OCI-LY7 (cell line): ENCODE results near the gene CTTNBP2. TPM values are rescaled to one million over a fixed set of nuclear protein-coding genes. Genes with fewer than 3 reads are reported as not detected.

Experiments
- BruUV-seq: library from RNA; stranded (reverse); fragments of 400-500 nt; replicated peaks from 2 replicates; lab custom pipeline; 2021; lab: Mats Ljungman, UMichigan
- CTCF ChIA-PET: fragments of 300-600 bp; sonication (Branson Sonifier 250); formaldehyde crosslinking; loops from one replicate; lab custom pipeline; 2022; ENCODE audit warnings: antibody characterized with exemption; ENCODE audit not compliant: unreplicated experiment; lab: Charles Lee
- POLR2A ChIA-PET: fragments of 300-600 bp; sonication (Branson Sonifier 250); formaldehyde crosslinking; loops from one replicate; lab custom pipeline; 2022; ENCODE audit warnings: antibody characterized with exemption; lab: Charles Lee
- DNase-seq: peaks from one replicate; pipeline ENCODE4 v3.0.0-alpha.2; 2015; ENCODE audit warnings: low spot score
- H2AFZ ChIP-seq: fragments of 200-600 bp; sonication (generic), shearing (Covaris generic); 2 replicates; pipeline ENCODE4 v1.6.1; 2014; ENCODE audit warnings: mild to moderate bottlenecking, antibody characterized with exemption, low read length, moderate library complexity
- H3K27ac ChIP-seq: fragments of 200-600 bp; sonication (generic); 2 replicates; pipeline ENCODE4 v1.5.1; 2014; ENCODE audit warnings: mixed run types, low read depth, mild to moderate bottlenecking, moderate library complexity, low read length, inconsistent platforms; ENCODE audit not compliant: poor library complexity, severe bottlenecking
- H3K36me3 ChIP-seq: fragments of 200-600 bp; sonication (generic); 2 replicates; pipeline ENCODE4 v1.6.1; 2014; ENCODE audit warnings: mild to moderate bottlenecking, antibody characterized with exemption, low read length, moderate library complexity, mixed read lengths; ENCODE audit not compliant: insufficient read depth
- H3K4me1 ChIP-seq: fragments of 200-600 bp; sonication (generic); 2 replicates; pipeline ENCODE4 v1.5.1; 2014; ENCODE audit warnings: mild to moderate bottlenecking, low read length; ENCODE audit not compliant: insufficient read depth, poor library complexity, severe bottlenecking
- H3K4me2 ChIP-seq: fragments of 200-600 bp; sonication (generic); 2 replicates; pipeline ENCODE4 v1.6.1; 2014; ENCODE audit warnings: mild to moderate bottlenecking, low read length
- H3K4me3 ChIP-seq: fragments of 200-600 bp; sonication (generic); 2 replicates; pipeline ENCODE4 v1.5.1; 2014; ENCODE audit warnings: mild to moderate bottlenecking, low read depth, low read length; ENCODE audit not compliant: poor library complexity, severe bottlenecking
- H3K79me2 ChIP-seq: fragments of 200-600 bp; sonication (generic); 2 replicates; pipeline ENCODE4 v1.6.1; 2016; ENCODE audit warnings: low read depth, mild to moderate bottlenecking, low read length, moderate library complexity, mixed read lengths; ENCODE audit not compliant: insufficient read depth
- H3K9me2 ChIP-seq: fragments of 200-600 bp; sonication (generic); 2 replicates; pipeline ENCODE4 v1.6.1; 2016; ENCODE audit warnings: mild to moderate bottlenecking, low read length, mixed read lengths; ENCODE audit not compliant: insufficient read depth
- H3K9me3 ChIP-seq: fragments of 200-600 bp; sonication (generic); 2 replicates; pipeline ENCODE4 v1.6.1; 2014; ENCODE audit warnings: mild to moderate bottlenecking, mixed run types, low read length, mixed read lengths
- H4K20me1 ChIP-seq: fragments of 200-600 bp; sonication (generic); 2 replicates; pipeline ENCODE4 v1.6.1; 2014; ENCODE audit warnings: mild to moderate bottlenecking, antibody characterized with exemption, low read length, moderate library complexity, mixed read lengths; ENCODE audit not compliant: insufficient read depth
- EZH2phosphoT487 ChIP-seq: fragments of 200-600 bp; sonication (generic); IDR thresholded peaks from 2 replicates; pipeline ENCODE4 v1.6.1; 2018; ENCODE audit warnings: low read depth, borderline replicate concordance, mild to moderate bottlenecking, mixed run types, antibody characterized with exemption, low read length, moderate library complexity, mixed read lengths
- intact Hi-C: fragments of 100-400 bp; cut with micrococcal nuclease; formaldehyde crosslinking; loops from one replicate; pipeline ENCODE4 v1.10.0; 2022; ENCODE audit not compliant: unreplicated experiment
- total RNA-seq, 2 experiments: library from RNA; depleted of rRNA in 1 of 2; stranded (reverse); fragments of >200 nt in 1 of 2; shearing (Covaris generic) in 1 of 2; gene quantifications; 2 replicates each; pipeline ENCODE4 v1.2.3, GENCODE V29; 2014 to 2022
- TF ChIP-seq, protein P1 (sequence below): fragments of 200-600 bp; sonication (generic); conservative IDR thresholded peaks from 2 replicates; pipeline ENCODE4 v1.5.1; 2014; ENCODE audit warnings: mild to moderate bottlenecking, antibody characterized with exemption, low read length, moderate library complexity, mixed read lengths

CTTNBP2 gene
- total RNA-seq, 2 experiments from 2014 or later, result not detected

GRCh38 chr7:117902314-117902889 is 29.2 kb upstream of the CTTNBP2 start:
- CTCF ChIA-PET, result no interaction called here

DNA sequence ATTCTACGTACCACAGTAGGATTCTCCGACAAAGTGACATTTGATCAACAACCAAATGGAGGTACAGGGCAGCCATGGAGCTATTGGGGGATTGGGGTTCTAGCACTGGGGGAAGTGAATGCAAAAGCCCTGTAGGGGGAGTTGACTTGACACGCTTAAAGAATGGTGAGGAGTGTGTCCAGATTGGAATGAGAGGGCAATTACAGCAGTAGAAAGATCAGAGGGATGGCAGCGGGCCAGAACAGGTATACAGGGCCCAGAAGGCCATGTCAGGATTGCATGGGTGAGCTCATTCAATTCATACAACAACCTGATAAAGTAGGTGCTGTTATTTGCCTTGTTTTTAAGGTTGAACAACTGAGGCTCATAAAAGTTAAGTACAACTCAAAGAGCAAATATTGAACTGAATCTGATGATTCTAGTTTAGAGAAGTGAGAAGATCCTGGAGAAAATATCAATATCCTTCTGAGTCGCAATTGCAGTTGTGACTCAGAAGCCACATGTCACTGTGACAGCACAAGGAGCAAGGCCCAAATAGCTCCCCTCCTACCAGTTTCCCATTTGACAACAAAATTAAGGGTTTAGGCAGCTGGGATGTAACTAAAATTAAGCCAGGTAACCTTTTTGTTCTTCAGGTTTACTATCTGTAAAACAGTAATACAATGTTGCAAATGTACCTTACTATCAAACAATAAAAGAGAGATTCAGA is 28.0 kb upstream of the CTTNBP2 start:
- no peaks in the 10 kb centered on the region for H3K9me3 ChIP-seq
- no peaks in the 10 kb centered on the region for H3K4me1 ChIP-seq
- TF ChIP-seq EZH2phosphoT487, result no peak
- TF ChIP-seq, protein P1, sequence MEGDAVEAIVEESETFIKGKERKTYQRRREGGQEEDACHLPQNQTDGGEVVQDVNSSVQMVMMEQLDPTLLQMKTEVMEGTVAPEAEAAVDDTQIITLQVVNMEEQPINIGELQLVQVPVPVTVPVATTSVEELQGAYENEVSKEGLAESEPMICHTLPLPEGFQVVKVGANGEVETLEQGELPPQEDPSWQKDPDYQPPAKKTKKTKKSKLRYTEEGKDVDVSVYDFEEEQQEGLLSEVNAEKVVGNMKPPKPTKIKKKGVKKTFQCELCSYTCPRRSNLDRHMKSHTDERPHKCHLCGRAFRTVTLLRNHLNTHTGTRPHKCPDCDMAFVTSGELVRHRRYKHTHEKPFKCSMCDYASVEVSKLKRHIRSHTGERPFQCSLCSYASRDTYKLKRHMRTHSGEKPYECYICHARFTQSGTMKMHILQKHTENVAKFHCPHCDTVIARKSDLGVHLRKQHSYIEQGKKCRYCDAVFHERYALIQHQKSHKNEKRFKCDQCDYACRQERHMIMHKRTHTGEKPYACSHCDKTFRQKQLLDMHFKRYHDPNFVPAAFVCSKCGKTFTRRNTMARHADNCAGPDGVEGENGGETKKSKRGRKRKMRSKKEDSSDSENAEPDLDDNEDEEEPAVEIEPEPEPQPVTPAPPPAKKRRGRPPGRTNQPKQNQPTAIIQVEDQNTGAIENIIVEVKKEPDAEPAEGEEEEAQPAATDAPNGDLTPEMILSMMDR, result no peak
- no peak overlapping the region for H2AFZ ChIP-seq
- H3K36me3 ChIP-seq, result no peaks in the 10 kb centered on the region
- CTCF ChIA-PET, result no interaction called here
- BruUV-seq, result no TSS peak
- H3K27ac ChIP-seq, result no peak overlapping the region
- POLR2A ChIA-PET, result no interaction called here
- no peak for DNase-seq
- H3K9me2 ChIP-seq, result no peaks in the 10 kb centered on the region
- H3K4me3 ChIP-seq, result no peak overlapping the region
- intact Hi-C loops, result no loop called here
- no peaks in the 10 kb centered on the region for H4K20me1 ChIP-seq
- no peak overlapping the region for H3K4me2 ChIP-seq
- no peaks in the 10 kb centered on the region for H3K79me2 ChIP-seq

More at GRCh38 chr7:117902314-117902889, 29.2 kb upstream of the CTTNBP2 start:
- Histone ChIP-seq H3K79me2 (no peaks in the 10 kb centered on the region), H2AFZ (no peak overlapping the region), H3K9me3 (no peaks in the 10 kb centered on the region), H3K4me3 (no peak overlapping the region), H3K9me2 (no peaks in the 10 kb centered on the region), H3K4me2 (no peak overlapping the region), H3K27ac (no peak overlapping the region), H3K36me3 (no peaks in the 10 kb centered on the region), H3K4me1 (no peaks in the 10 kb centered on the region), H4K20me1 (no peaks in the 10 kb centered on the region)
- no TSS peak for BruUV-seq
- DNase-seq, result no peak
- intact Hi-C loops, result no loop called here
- POLR2A ChIA-PET, result no interaction called here
- TF ChIP-seq EZH2phosphoT487, result no peak
- TF ChIP-seq, protein P1, result no peak

DNA sequence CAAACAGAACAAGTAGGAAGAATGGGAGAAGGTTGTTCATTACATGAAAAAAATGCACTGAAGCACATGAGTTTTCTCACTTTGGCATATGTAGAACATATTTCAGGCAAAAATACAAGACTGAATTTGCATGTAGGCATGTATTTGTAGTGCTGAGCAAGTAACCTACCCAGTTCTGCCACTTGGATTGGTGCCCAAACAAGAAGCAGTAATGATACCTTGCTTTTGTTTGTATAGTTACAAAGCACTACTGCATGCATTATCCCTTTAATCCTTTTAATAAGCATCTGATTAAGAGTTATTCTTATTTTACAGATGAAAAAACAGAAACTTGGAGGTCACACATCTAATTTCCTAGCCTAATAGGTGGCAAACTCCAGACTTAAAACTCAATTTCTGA is 23.1 kb upstream of the CTTNBP2 start:
- BruUV-seq, result no TSS peak
- H3K9me2 ChIP-seq, result no peaks in the 10 kb centered on the region
- POLR2A ChIA-PET, result no interaction called here
- no peak overlapping the region for H2AFZ ChIP-seq
- H3K36me3 ChIP-seq, result no peaks in the 10 kb centered on the region
- no peak for TF ChIP-seq EZH2phosphoT487
- TF ChIP-seq, protein P1, result no peak
- H3K79me2 ChIP-seq, result no peaks in the 10 kb centered on the region
- no peak overlapping the region for H3K4me3 ChIP-seq
- no peak for DNase-seq
- no peak overlapping the region for H3K4me2 ChIP-seq
- H4K20me1 ChIP-seq, result no peaks in the 10 kb centered on the region
- no peaks in the 10 kb centered on the region for H3K4me1 ChIP-seq
- CTCF ChIA-PET, result no interaction called here
- intact Hi-C loops, result no loop called here
- H3K27ac ChIP-seq, result no peak overlapping the region
- H3K9me3 ChIP-seq, result no peaks in the 10 kb centered on the region
